Neural progenitor cell (in vitro differentiated cells): Measurements from ENCODE around the gene CFAP119. TPM values are rescaled to one million over a fixed set of nuclear protein-coding genes. Genes with fewer than 3 reads are reported as not detected.
"Not testable (repeated sequence)": the region's sequence is repeated elsewhere in the genome, so short reads cannot be mapped to it uniquely, and the experiment has no call there.

Source experiments
- DNase-seq: peaks from one replicate; pipeline ENCODE4 v3.0.0-alpha.2; 2016; ENCODE audit warnings: low spot score
- H2AFZ ChIP-seq: fragments of 200-600 bp; sonication (generic); replicated peaks from 2 replicates; pipeline ENCODE4 v1.6.1; 2016; ENCODE audit warnings: antibody characterized with exemption
- H3F3A ChIP-seq: fragments of 200-600 bp; sonication (generic); 2 replicates; pipeline ENCODE4 v1.6.1; 2016; ENCODE audit warnings: antibody characterized with exemption, low read depth
- H3K27ac ChIP-seq: fragments of 200-600 bp; sonication (generic); 2 replicates; pipeline ENCODE4 v1.5.1; 2016; ENCODE audit warnings: mild to moderate bottlenecking
- H3K27me3 ChIP-seq: fragments of 200-600 bp; sonication (generic); 2 replicates; pipeline ENCODE4 v1.6.1; 2016; ENCODE audit warnings: mild to moderate bottlenecking, moderate library complexity
- H3K36me3 ChIP-seq: fragments of 200-600 bp; sonication (generic); 2 replicates; pipeline ENCODE4 v1.5.1; 2016
- H3K4me1 ChIP-seq: fragments of 200-600 bp; sonication (generic); 2 replicates; pipeline ENCODE4 v1.6.1; 2016; ENCODE audit warnings: mixed run types
- H3K4me2 ChIP-seq: fragments of 200-600 bp; sonication (generic); 2 replicates; pipeline ENCODE4 v1.6.1; 2016
- H3K4me3 ChIP-seq: fragments of 200-600 bp; sonication (generic); 2 replicates; pipeline ENCODE4 v1.5.1; 2016
- H3K79me2 ChIP-seq: fragments of 200-600 bp; sonication (generic); 2 replicates; pipeline ENCODE4 v1.6.1; 2016; ENCODE audit warnings: low read depth
- H3K9ac ChIP-seq: fragments of 200-600 bp; sonication (generic); 2 replicates; pipeline ENCODE4 v1.6.1; 2016
- H3K9me3 ChIP-seq: fragments of 200-600 bp; sonication (generic); 2 replicates; pipeline ENCODE4 v1.5.1; 2016; ENCODE audit warnings: low read depth
- H4K20me1 ChIP-seq: fragments of 200-600 bp; sonication (generic); 2 replicates; pipeline ENCODE4 v1.6.1; 2016; ENCODE audit warnings: low read depth
- H3K27ac Mint-ChIP-seq: 3 replicates; pipeline ENCODE4 v1.8.0; 2021; ENCODE audit warnings: mixed read lengths
- H3K27me3 Mint-ChIP-seq: 2 replicates; pipeline ENCODE4 v1.8.0; 2022; ENCODE audit warnings: low read depth, mild to moderate bottlenecking, inconsistent platforms, moderate library complexity, mixed read lengths; ENCODE audit not compliant: insufficient read depth
- H3K36me3 Mint-ChIP-seq: 3 replicates; pipeline ENCODE4 v1.8.0; 2021; ENCODE audit warnings: mixed read lengths
- H3K4me1 Mint-ChIP-seq: 3 replicates; pipeline ENCODE4 v1.8.0; 2021; ENCODE audit warnings: mixed read lengths
- H3K4me3 Mint-ChIP-seq: 3 replicates; pipeline ENCODE4 v1.8.0; 2021; ENCODE audit warnings: mild to moderate bottlenecking, moderate library complexity, mixed read lengths
- H3K9me3 Mint-ChIP-seq: 3 replicates; pipeline ENCODE4 v1.8.0; 2020; ENCODE audit warnings: mixed read lengths
- CTCF ChIP-seq: fragments of 200-600 bp; sonication (generic); IDR thresholded peaks from 2 replicates; pipeline ENCODE4 v1.5.1; 2017; ENCODE audit warnings: antibody characterized with exemption, mild to moderate bottlenecking
- EZH2 ChIP-seq: fragments of 200-600 bp; sonication (generic); IDR thresholded peaks from 2 replicates; pipeline ENCODE4 v1.6.1; 2017; ENCODE audit warnings: antibody characterized with exemption, mild to moderate bottlenecking, moderate library complexity
- EZH2phosphoT487 ChIP-seq: fragments of 200-600 bp; sonication (generic); IDR thresholded peaks from 2 replicates; pipeline ENCODE4 v1.6.1; 2017; ENCODE audit warnings: antibody characterized with exemption
- total RNA-seq: library from RNA; depleted of rRNA; stranded (reverse); fragments of >200 nt; gene quantifications from 2 replicates; pipeline ENCODE4 v1.2.3, GENCODE V29; 2015; ENCODE audit warnings: low replicate concordance

The CFAP119 gene
- 0.56 and 8.0 TPM in 2 replicates for total RNA-seq

GRCh38 chr16:30761928-30762902, at the start of gene CFAP119, which contains the start of gene RNF40:
Gene CFAP119 (minus strand): TSS chr16:30762062. CDS start chr16:30761748, 314 bp downstream.
Gene RNF40 (plus strand): TSS chr16:30762322. CDS start chr16:30762546, 224 bp downstream.
- TF ChIP-seq CTCF = no peak
- TF ChIP-seq EZH2phosphoT487 = no peak
- no peak for TF ChIP-seq EZH2
- Histone ChIP-seq H3K27ac (peak within 1 kb of the TSS; percentile 48), H3K36me3 (peaks cover 14% of the 10 kb centered on the region), H3K27me3 (no peaks in the 10 kb centered on the region), H3K9me3 (no peaks in the 10 kb centered on the region), H3F3A (peaks cover 16% of the 10 kb centered on the region), H3K4me2 (peak within 1 kb of the TSS; percentile 98), H4K20me1 (peaks cover 27% of the 10 kb centered on the region), H3K79me2 (peaks cover 22% of the 10 kb centered on the region), H3K4me1 (peaks cover 15% of the 10 kb centered on the region), H2AFZ (peak within 1 kb of the TSS; percentile 62), H3K4me3 (peak within 1 kb of the TSS; percentile 80), H3K9ac (peak within 1 kb of the TSS; percentile 93)
- Mint-ChIP-seq H3K4me3 (peak within 1 kb of the TSS; percentile 95), H3K9me3 (no peaks in the 10 kb centered on the region), H3K4me1 (peaks cover 27% of the 10 kb centered on the region), H3K27me3 (peaks cover 10% of the 10 kb centered on the region), H3K36me3 (peaks cover 30% of the 10 kb centered on the region), H3K27ac (peak within 1 kb of the TSS; percentile 83)
- peak; percentile 98 for DNase-seq

- peaks cover 54% of the 10 kb centered on the region for H3K27me3 ChIP-seq
- not testable (repeated sequence) for H3K9me3 Mint-ChIP-seq, H3K27ac Mint-ChIP-seq, H3K27ac ChIP-seq, H3K79me2 ChIP-seq, H2AFZ ChIP-seq, H3K4me2 ChIP-seq, H3K36me3 ChIP-seq, DNase-seq, H3K9me3 ChIP-seq, H3K27me3 Mint-ChIP-seq, H3K4me3 Mint-ChIP-seq, H4K20me1 ChIP-seq, H3K9ac ChIP-seq, H3K4me3 ChIP-seq, H3K36me3 Mint-ChIP-seq
- H3K4me1 ChIP-seq = peaks cover 13% of the 10 kb centered on the region
- H3F3A ChIP-seq = peaks cover 25% of the 10 kb centered on the region
- H3K4me1 Mint-ChIP-seq = peaks cover 27% of the 10 kb centered on the region
These were observed 47.8 kb upstream of the CFAP119 start for GRCh38 chr16:30809675-30810074.

- H3K4me3 Mint-ChIP-seq, H2AFZ ChIP-seq, H3K4me3 ChIP-seq, H3K9me3 Mint-ChIP-seq, H3K79me2 ChIP-seq, H3K36me3 Mint-ChIP-seq, H3K36me3 ChIP-seq, DNase-seq, H3K9ac ChIP-seq, H3K4me2 ChIP-seq, H3K9me3 ChIP-seq, H3K27me3 Mint-ChIP-seq, H4K20me1 ChIP-seq, H3K27ac ChIP-seq: not testable (repeated sequence)
- H3F3A ChIP-seq = peaks cover 23% of the 10 kb centered on the region
- peaks cover 54% of the 10 kb centered on the region for H3K27me3 ChIP-seq
- peak overlapping the region; percentile 42 for H3K27ac Mint-ChIP-seq
- H3K4me1 ChIP-seq = peaks cover 13% of the 10 kb centered on the region
- H3K4me1 Mint-ChIP-seq = peaks cover 24% of the 10 kb centered on the region
These were observed 47.1 kb upstream of the CFAP119 start for GRCh38 chr16:30808890-30809426.

- H3K27me3 Mint-ChIP-seq = no peaks in the 10 kb centered on the region
- TF ChIP-seq EZH2 = no peak
- TF ChIP-seq EZH2phosphoT487 = no peak
- no peak for TF ChIP-seq CTCF
- no peaks in the 10 kb centered on the region for H3K36me3 Mint-ChIP-seq
These were observed 46.3 kb upstream of the CFAP119 start for GRCh38 chr16:30808146-30808545.

More at GRCh38 chr16:30808146-30808545, 46.3 kb upstream of the CFAP119 start:
- Histone ChIP-seq H3K79me2 (no peaks in the 10 kb centered on the region), H3K36me3 (no peaks in the 10 kb centered on the region), H3K4me2 (no peak overlapping the region), H3K27me3 (peaks cover 52% of the 10 kb centered on the region), H3K27ac (no peak overlapping the region), H3K4me1 (peaks cover 13% of the 10 kb centered on the region), H3K9ac (no peak overlapping the region), H4K20me1 (no peaks in the 10 kb centered on the region), H3K4me3 (no peak overlapping the region), H3K9me3 (no peaks in the 10 kb centered on the region), H2AFZ (no peak overlapping the region), H3F3A (peaks cover 22% of the 10 kb centered on the region)
- H3K4me1 Mint-ChIP-seq = peaks cover 21% of the 10 kb centered on the region
- peak overlapping the region; percentile 64 for H3K4me3 Mint-ChIP-seq
- no peak overlapping the region for H3K27ac Mint-ChIP-seq
- no peak for DNase-seq
- H3K9me3 Mint-ChIP-seq = no peaks in the 10 kb centered on the region
